ENCODE results near the gene SLC30A5. TPM values are rescaled to one million over a fixed set of nuclear protein-coding genes. Genes with fewer than 3 reads are reported as not detected.

Gene SLC30A5
- total RNA-seq, 2 donors from 2014 or later: 39.7 to 56.6 TPM

DNA sequence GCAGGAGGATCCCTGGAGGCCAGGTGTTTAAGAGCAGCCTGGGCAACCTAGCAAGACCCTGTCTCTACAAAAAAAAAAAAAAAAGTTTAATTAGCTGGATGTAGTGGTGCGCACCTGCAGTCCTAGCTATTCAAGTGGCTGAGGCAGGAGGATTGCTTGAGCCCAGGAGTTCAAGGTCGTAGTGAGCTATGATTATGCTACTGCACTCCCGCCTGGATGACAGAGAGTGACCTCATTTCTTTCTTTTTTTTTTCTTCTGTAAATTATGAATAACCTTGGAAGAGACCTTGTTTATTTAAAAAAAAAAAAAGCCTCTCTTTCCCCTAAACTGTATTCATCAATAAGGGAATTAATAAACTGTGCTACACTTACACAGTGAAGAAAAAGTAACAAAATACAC is 43.6 kb upstream of the SLC30A5 start:
- no peak for DNase-seq (ENCODE audit: low spot score)
- Histone ChIP-seq H3K4me3 (no peak overlapping the region), H3K9me3 (no peaks in the 10 kb centered on the region), H3K4me1 (no peaks in the 10 kb centered on the region), H3K27me3 (no peaks in the 10 kb centered on the region), H3K27ac (no peak overlapping the region), H3K36me3 (no peaks in the 10 kb centered on the region)
- TF ChIP-seq, protein P1, sequence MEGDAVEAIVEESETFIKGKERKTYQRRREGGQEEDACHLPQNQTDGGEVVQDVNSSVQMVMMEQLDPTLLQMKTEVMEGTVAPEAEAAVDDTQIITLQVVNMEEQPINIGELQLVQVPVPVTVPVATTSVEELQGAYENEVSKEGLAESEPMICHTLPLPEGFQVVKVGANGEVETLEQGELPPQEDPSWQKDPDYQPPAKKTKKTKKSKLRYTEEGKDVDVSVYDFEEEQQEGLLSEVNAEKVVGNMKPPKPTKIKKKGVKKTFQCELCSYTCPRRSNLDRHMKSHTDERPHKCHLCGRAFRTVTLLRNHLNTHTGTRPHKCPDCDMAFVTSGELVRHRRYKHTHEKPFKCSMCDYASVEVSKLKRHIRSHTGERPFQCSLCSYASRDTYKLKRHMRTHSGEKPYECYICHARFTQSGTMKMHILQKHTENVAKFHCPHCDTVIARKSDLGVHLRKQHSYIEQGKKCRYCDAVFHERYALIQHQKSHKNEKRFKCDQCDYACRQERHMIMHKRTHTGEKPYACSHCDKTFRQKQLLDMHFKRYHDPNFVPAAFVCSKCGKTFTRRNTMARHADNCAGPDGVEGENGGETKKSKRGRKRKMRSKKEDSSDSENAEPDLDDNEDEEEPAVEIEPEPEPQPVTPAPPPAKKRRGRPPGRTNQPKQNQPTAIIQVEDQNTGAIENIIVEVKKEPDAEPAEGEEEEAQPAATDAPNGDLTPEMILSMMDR (IDR thresholded peaks at IDR 0.05): no peak

DNA sequence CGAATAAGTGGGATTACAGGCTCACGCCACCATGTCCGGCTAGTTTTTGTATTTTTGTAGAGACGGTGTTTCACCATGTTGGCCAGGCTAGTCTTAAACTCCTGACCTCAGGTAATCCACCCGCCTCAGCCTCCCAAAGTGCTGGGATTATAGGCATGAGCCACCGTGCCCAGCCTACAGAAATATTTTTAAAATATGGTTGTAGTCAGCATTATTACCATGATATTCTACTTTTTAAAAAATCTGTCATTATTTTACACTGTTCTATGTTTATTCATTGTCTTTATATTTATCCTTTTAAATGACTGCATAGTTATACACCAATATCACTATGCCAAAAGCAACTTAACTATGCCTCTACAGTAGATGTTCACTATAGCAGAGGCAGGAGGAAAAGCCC is 41.6 kb upstream of the SLC30A5 start:
- DNase-seq (ENCODE audit: low spot score): no peak
- H3K27me3 ChIP-seq: no peaks in the 10 kb centered on the region
- no peak overlapping the region for H3K27ac ChIP-seq
- no peaks in the 10 kb centered on the region for H3K9me3 ChIP-seq
- no peaks in the 10 kb centered on the region for H3K36me3 ChIP-seq
- H3K4me1 ChIP-seq: no peaks in the 10 kb centered on the region
- TF ChIP-seq, protein P1 (IDR thresholded peaks at IDR 0.05): no peak
- no peak overlapping the region for H3K4me3 ChIP-seq

DNA sequence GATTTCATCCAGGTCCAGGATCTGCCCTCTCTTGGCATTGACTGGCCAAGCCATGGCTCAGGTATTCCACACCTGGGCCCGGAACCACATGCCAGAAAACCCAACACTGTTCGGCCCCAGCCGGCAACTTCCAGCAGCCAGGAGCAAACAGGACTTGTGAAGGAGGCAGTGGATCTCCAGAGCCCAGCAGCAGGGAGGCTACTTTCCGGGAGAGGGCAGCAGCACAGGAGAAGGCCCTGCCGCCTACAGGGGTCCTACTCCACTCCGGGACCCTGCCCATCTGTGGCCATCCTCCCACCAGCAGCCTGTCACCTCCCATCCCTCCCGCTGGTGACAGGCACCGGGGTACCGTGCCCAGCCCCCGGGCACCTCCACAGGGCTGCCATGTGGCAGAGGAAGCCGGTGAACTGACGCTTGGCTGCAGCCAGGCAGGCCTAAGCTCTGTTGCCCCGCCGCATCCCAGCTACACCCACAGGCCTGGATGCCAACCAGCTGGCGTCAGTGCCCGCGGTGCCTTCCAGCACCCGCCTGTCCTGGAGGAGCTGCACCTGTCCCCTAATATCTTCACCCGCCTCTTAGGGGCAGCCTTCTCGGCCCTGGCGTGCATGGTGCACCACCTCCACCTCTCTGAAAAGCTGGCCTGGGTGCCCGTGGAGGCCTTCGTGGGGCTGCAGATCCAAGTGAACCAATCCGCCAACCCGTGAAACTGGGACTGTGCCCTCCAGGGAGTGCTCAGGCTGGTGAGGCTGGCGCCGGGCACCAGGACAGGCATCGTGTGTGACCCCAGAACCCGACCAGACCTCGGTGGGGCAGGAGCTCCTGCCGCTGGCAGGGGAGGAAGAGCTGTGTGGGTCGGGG is 18.9 kb upstream of the SLC30A5 start:
- DNase-seq (ENCODE audit: low spot score): no peak
- H3K4me3 ChIP-seq: no peak overlapping the region
- TF ChIP-seq, protein P1 (IDR thresholded peaks at IDR 0.05): no peak
- no peaks in the 10 kb centered on the region for H3K36me3 ChIP-seq
- H3K4me1 ChIP-seq: no peaks in the 10 kb centered on the region
- H3K27me3 ChIP-seq: no peaks in the 10 kb centered on the region
- no peaks in the 10 kb centered on the region for H3K9me3 ChIP-seq
- no peak overlapping the region for H3K27ac ChIP-seq

DNA sequence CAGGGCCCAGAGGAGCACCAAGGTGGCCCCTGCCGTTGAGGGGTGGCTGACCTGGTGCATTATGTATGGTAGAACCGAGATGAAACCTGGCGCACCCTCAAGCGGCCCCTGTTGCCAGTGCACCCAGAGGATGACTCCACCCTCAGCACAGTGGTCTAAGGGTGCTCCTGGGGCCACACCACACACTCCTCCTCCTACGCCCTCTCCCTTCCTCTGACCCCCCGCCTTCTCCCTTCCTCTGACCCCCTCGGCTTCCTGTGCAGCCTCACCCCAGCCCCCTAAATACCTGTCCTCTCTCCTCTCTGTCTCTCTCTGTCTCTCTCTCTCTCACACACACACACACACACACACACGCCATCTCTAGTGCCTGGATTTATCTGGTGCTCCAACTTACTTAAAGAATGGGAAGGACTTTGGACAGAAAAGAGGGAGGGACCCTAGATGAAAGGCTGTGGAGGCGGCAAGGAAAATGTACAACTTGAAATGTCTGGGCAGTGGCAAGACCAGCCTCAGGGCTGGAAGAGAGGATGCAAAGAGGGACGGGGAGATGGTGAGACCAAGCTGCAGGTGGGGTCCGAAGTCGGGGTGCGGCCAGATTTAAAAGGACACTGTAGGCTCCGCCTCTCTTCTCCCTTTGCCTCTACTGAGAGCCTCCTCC is 18.2 kb upstream of the SLC30A5 start:
- H3K4me1 ChIP-seq: no peaks in the 10 kb centered on the region
- no peak overlapping the region for H3K4me3 ChIP-seq
- H3K36me3 ChIP-seq: no peaks in the 10 kb centered on the region
- no peaks in the 10 kb centered on the region for H3K9me3 ChIP-seq
- no peak for DNase-seq (ENCODE audit: low spot score)
- TF ChIP-seq, protein P1 (IDR thresholded peaks at IDR 0.05): no peak
- no peak overlapping the region for H3K27ac ChIP-seq
- no peaks in the 10 kb centered on the region for H3K27me3 ChIP-seq

DNA sequence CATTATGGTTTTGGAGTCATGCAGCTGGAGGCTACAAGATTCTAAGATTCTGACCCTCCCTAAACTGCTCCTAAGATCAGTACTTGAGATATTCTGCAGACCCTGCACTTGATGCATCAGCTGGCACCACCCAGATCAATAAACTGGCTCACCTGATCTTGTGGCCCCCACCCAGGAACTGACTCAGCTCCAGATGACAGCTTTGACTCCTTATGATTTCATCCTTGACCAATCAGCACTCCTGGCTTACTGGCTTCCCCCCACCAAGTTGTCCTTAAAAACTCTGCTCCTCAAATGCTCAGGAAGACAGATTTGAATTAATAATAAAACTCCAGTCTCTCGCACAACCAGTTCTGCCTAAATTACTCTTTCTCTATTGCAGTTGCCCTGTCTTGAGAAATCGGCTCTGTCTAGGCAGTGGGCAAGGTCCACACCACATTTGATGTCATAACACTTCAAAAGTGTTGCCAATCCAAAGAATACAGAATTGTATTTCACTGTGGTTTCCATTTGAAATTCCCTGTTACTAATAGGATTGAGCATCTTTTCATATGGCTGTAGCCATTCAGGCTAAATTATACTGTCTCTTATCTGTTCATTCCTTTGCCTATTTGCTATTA is 14.8 kb upstream of the SLC30A5 start:
- Histone ChIP-seq H3K4me1 (no peaks in the 10 kb centered on the region), H3K4me3 (no peak overlapping the region), H3K36me3 (no peaks in the 10 kb centered on the region), H3K27me3 (no peaks in the 10 kb centered on the region), H3K27ac (no peak overlapping the region), H3K9me3 (no peaks in the 10 kb centered on the region)
- no peak for DNase-seq (ENCODE audit: low spot score)
- TF ChIP-seq, protein P1 (IDR thresholded peaks at IDR 0.05): no peak
